Anterior cingulate cortex (tissue), 58 donors: Measurements from ENCODE around the gene LMO1.

Experiments used
- DNase-seq, 58 donors: peaks; one replicate each; lab custom pipeline; 2025; lab: John Stamatoyannopoulos, UW

Gene LMO1

DNA sequence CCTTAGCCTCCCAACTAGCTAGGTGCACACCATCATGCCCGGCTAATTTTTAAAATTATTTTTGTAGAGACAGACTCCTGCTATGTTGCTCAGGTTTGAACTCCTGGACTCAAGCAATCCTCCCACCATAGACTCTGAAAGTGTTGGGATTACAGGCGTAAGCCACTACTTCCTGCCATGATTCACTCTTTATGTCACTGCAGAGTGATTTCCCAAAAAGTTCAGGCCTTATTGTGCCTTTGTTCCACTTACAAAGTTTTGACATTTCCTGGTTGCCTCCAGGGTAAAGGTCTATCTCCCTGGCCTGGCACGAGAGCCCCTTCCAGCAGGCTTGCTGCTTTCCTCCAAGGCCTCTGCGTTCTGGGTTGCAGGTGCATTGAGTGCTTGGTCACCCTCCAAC lies 50.3 kb downstream of the LMO1 start:
- DNase-seq, result no peak

DNA sequence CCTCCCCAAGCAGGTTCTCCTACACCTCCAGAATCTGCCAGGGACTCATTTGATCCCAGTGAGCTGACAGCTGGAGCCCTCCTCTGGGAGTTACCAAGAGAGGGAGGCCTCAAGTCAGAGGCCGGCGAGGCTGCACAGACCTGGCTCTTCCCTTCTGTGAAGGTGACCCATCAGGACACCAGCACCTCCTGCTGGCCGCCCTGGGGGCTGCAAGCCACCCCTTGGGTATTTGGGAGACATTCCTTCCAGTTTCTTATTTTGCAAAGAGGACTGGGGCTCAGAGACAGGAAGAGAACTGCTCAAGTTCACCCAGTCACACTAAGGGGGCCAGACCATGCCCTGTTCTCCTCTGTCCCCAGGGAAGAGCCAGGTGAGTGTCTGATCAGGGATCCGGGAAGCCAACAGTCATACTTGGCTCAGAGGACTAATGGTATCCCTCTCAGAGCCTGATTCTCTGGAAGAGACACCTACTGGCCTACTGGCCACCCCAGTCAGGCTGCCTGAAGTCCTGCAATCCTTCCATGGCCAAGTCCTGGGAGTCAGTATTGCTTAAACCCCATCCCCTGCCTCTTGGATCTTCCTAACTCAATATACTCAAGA lies 54.4 kb downstream of the LMO1 start:
- peak in 4 of 58 donors; percentile 8 to 29 (median 12) for DNase-seq

DNA sequence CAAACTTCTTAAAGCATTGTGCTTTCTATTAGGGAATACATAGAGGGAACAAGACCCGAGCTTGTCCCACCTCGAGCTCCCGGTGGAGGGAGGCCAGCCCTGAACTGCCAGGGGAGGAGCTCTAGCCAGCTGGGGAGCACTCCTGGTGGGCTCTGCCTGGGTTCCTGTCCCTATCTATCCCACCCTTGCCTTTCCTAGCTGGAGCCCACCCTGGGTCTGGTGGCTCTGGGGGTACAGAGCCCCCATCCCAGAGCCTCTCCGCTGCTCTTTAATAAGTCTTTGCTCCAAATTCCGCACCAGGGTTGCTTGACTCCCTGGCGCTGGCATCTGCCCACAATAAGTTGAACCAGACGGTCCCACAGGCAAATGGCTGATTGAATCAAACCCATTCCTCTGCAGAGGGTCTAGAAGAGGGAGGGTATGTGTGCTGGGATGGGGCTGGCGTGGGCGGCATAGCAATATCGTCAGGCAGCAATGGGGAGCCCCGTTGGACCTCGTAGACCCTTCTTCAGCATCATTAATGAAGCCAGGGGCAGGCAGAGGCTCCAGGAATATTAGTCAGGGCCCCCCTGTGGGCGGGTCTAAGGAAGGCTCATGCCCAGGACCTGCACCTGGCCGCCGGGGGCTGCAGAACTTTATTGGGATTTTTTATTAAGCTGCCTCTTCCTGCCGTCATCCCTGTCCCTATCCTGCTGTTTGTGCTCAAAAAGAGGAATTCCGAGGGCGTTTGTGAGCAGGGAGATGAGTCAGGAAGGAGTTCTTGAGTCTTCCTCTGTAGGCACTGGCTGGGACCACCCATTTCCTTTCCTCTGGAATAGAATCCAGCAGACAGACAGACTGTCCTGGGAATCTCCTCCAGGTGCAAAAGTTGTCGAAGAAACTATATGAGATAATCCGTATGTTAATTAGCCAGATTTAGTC lies 56.3 kb downstream of the LMO1 start:
- DNase-seq, result no peak

- DNase-seq, result peak in 51 of 58 donors; percentile 20 to 85 (median 57)
Observed at GRCh38 chr11:8206251-8207079, 57.2 kb downstream of the LMO1 start.

DNA sequence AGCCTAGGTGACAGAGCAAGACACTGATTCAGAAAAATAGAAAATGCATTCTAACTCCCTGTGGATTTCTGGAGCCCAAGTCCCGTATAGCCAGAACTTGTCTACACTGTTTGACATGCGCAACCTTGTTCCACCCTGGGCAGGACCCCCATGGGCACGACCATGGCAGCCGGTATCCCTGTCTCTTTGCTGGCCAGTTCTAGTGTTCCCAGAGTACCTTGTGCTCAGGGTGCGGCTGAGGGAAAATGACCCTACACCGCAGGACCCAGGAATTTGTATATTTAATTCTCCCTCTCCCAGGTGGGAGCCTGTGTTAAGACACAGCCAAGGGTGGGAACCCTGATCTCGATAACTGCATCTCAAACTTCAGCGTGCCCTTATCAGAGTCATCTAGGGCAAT lies 58.1 kb downstream of the LMO1 start:
- DNase-seq, result no peak

DNA sequence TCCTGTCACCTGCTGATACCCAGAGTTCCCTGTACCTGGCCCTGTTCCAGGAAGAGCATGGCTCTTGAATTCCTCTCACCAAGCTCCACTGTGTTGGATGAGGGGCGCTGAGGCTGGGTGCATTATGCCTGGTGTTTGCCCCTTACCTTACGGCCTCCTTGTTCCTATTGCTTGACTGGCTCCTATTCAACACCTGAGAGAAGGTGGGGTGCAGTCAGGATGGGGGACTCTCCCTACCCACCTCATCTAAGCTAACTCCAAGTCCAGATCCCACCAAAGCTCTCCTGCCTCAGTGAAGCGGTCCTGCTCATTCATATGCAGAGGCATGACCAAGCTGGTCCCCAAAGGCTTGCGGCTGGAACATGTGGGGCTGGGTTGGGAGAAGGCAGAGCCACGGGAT lies 59.1 kb downstream of the LMO1 start:
- no peak for DNase-seq

GRCh38 chr11:8204025-8204424 lies 59.7 kb downstream of the LMO1 start:
- no peak for DNase-seq

DNA sequence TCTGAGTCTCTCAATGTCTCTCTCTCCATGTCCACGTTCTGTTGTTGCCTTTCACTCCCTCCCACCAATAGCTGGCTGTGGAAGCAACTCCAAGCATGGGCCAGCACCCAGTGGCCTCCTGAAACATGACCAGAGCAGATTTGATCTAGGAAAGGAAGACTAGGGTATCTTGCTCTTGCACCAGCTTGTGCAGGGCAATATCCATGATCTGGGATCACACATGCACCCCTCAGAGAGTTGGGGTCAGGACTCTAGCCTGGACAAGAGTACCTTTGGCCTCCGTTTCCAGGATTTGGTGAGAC lies 60.3 kb downstream of the LMO1 start:
- no peak for DNase-seq

- peak in 16 of 58 donors; percentile 7 to 63 (median 28) for DNase-seq
Observed at GRCh38 chr11:8202516-8203413, 60.9 kb downstream of the LMO1 start.

DNA sequence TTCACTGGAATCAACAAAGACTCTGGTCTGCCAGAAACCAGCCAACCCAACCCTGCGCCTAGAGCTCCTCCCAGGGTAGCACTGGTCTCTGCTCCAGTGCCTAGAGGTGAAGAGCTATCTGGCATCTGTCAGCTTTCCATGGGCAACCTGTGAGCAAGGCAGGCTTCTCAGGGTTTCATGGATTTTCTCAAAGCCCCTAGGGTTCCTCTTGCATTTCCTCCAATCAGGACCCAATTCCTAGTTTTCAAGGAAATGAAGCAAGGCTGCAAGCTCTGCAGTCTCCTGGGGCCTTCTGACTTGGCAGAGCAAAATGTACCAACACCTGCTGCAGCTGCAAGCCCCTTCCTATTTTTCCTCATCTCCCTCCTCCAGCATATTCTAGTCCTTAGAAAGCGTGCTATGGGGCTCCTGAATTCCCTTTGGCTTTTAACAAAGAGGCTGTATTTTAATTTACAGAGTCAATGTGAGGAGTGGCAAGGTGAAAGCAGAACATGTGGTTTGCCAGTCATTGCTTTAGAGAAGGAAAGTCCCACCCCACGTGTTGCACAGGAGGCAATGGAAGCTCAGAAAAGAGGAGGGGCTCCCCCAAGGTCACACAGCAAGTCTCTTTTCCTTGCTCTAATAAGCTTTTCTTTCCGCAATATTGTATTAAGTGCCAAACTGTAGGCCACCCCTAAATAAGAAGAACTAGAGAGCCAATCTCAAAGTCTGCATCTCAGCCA lies 61.9 kb downstream of the LMO1 start:
- DNase-seq, result no peak

GRCh38 chr11:8199676-8200075 lies 64.0 kb downstream of the LMO1 start:
- DNase-seq, result no peak

DNA sequence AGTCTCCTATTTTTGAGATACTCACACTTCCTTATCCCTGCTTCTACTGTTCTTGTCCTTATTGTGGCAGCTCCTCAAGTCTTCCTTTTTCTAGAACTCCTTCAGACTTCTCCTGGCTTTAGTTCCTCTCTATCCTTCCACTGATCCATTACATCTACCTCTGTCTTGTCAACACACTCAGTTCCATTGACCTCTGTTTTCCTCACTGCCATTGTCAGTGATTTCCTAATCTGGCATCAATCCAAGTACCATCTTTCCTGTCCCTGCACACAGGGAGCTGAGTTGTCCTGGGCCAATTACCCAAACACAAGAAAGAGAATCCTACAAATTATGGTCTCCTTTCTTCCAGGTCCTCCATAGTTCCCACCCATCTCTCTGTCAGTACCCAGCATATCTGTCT lies 66.9 kb downstream of the LMO1 start:
- DNase-seq, result no peak

GRCh38 chr11:8194956-8195355 lies 68.7 kb downstream of the LMO1 start:
- no peak for DNase-seq

DNA sequence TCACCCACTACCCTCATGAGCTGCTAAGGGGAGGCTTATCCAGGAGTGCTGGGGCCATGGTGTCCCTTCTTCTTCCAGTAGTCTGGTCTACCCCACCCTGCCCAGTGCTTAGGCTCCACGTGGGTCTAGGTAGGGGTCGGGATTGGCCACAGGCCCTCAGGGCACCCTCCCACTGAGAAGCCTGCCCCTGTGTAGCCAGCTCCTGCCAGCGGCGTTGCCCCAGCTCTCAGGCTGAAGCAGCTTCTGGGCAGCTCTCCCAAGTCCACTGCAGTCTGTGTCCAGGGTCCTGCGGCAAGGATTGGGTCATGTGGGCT lies 70.8 kb downstream of the LMO1 start:
- peak in 6 of 58 donors; percentile 16 to 62 (median 35) for DNase-seq

GRCh38 chr11:8192016-8192895 lies 71.4 kb downstream of the LMO1 start:
- DNase-seq, result peak in 54 of 58 donors; percentile 7 to 78 (median 48)

- DNase-seq, result no peak
Observed at GRCh38 chr11:8190431-8190830, 73.2 kb downstream of the LMO1 start.

- DNase-seq, result no peak
Observed at GRCh38 chr11:8186429-8186828, 77.2 kb downstream of the LMO1 start.

DNA sequence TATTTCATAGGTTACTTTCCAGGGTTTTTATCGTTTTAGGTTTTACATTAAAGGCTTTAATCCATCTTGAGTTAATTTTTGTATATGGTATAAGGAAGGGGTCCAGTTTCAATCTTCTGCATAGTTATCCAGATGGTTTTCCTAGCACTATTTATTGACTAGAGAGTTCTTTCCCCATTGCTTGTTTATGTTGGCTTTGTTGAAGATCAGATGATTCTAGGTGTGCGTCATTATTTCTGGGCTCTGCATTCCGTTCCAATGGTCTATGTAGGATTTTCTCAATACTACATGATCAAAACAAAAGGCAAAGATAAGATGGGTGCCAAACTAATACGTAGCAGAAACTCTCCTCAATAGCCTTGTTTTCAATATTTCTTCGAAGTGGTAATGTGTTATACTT lies 80.6 kb downstream of the LMO1 start:
- no peak for DNase-seq

- no peak for DNase-seq
Observed at GRCh38 chr11:8180469-8180868, 83.2 kb downstream of the LMO1 start.
